ENCODE measurements around the gene TNNI2.

The TNNI2 gene

GRCh38 chr11:1879941-1880720 is 41.4 kb downstream of the TNNI2 start:
- no peak for DNase-seq (ENCODE audit: low read depth)
- H3K4me3 ChIP-seq (ENCODE audit: low read depth, low read length): no peak overlapping the region
- TF ChIP-seq, protein P1, sequence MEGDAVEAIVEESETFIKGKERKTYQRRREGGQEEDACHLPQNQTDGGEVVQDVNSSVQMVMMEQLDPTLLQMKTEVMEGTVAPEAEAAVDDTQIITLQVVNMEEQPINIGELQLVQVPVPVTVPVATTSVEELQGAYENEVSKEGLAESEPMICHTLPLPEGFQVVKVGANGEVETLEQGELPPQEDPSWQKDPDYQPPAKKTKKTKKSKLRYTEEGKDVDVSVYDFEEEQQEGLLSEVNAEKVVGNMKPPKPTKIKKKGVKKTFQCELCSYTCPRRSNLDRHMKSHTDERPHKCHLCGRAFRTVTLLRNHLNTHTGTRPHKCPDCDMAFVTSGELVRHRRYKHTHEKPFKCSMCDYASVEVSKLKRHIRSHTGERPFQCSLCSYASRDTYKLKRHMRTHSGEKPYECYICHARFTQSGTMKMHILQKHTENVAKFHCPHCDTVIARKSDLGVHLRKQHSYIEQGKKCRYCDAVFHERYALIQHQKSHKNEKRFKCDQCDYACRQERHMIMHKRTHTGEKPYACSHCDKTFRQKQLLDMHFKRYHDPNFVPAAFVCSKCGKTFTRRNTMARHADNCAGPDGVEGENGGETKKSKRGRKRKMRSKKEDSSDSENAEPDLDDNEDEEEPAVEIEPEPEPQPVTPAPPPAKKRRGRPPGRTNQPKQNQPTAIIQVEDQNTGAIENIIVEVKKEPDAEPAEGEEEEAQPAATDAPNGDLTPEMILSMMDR (IDR thresholded peaks at IDR 0.05; ENCODE audit: insufficient read depth, low read depth, low read length, missing control alignments): no peak

DNA sequence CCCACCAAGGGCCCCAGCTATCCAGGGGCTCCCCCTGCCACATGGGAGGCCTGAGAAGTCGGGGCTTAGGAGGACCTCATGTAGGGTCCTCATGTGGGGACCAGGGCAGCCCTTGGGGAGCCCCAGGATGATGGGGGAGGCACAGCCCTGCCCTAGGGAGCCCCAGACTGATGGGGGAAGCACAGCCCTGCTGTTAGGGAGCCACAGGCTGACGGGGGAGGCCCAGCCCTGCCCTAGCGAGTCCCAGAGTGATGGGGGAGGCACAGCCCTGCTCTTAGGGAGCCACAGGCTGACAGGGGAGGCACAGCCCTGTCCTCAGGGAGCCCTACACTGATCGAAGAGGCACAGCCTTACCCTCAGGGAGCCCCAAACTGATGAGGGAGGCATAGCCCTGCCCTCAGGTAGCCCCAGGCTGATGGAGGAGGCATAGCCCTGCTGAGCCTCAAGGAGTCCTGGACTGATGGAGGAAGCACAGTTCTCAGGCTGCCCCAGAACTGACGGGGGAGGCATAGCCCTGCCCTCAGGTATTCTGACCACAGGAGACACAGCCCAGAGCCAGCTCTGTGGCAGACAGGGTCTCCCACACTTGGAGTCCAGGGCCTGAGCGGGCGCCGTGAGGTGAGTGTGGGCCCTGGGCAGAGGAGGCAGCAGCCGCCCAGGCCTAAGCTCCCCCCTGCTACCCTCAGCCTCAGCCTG is 42.1 kb downstream of the TNNI2 start:
- no peak for DNase-seq (ENCODE audit: low read depth)
- TF ChIP-seq, protein P1 (IDR thresholded peaks at IDR 0.05; ENCODE audit: insufficient read depth, low read depth, low read length, missing control alignments): no peak
- no peak overlapping the region for H3K4me3 ChIP-seq (ENCODE audit: low read depth, low read length)

DNA sequence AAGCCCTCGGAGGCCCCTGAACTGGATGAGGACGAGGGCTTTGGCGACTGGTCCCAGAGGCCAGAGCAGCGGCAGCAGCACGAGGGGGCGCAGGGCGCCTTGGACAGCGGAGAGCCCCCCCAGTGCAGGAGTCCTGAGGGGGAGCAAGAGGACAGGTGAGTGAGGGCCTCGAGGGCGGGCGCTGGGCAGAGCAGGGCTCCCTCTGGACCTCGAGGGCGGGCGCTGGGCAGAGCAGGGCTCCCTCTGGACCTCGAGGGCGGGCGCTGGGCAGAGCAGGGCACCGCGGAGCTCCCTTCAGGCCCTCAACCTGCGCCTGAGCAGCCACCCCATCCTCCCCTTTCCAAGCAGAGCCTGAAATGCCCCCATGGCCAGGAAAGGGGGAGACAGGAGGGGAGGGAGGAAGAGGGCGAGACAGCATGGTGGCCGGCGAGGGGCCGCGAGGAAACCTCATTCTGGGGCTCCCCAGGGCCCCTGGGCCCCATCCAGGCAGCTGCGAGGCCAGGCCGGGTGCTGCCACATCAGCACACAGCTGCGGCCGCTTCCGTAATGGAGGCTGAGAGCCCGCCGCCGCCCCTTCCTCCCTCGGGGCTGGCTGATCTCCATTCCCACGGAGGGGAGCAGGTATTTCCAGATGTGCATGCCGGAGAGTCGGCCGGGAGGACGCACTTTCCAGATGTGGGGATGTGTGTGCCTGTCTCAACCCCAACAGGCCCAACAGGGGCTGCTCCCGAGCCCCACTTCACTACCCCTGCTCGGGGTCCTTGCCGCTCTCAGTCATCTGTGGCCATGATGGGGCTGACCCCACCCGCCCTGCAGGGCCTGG is 42.9 kb downstream of the TNNI2 start:
- TF ChIP-seq, protein P1 (IDR thresholded peaks at IDR 0.05; ENCODE audit: insufficient read depth, low read depth, low read length, missing control alignments): no peak
- no peak overlapping the region for H3K4me3 ChIP-seq (ENCODE audit: low read depth, low read length)
- DNase-seq (ENCODE audit: low read depth): no peak

GRCh38 chr11:1882265-1883238 is 43.8 kb downstream of the TNNI2 start:
- TF ChIP-seq, protein P1 (IDR thresholded peaks at IDR 0.05; ENCODE audit: insufficient read depth, low read depth, low read length, missing control alignments): peak; percentile 88
- H3K4me3 ChIP-seq (ENCODE audit: low read depth, low read length): no peak overlapping the region
- DNase-seq (ENCODE audit: low read depth): peak; percentile 82

DNA sequence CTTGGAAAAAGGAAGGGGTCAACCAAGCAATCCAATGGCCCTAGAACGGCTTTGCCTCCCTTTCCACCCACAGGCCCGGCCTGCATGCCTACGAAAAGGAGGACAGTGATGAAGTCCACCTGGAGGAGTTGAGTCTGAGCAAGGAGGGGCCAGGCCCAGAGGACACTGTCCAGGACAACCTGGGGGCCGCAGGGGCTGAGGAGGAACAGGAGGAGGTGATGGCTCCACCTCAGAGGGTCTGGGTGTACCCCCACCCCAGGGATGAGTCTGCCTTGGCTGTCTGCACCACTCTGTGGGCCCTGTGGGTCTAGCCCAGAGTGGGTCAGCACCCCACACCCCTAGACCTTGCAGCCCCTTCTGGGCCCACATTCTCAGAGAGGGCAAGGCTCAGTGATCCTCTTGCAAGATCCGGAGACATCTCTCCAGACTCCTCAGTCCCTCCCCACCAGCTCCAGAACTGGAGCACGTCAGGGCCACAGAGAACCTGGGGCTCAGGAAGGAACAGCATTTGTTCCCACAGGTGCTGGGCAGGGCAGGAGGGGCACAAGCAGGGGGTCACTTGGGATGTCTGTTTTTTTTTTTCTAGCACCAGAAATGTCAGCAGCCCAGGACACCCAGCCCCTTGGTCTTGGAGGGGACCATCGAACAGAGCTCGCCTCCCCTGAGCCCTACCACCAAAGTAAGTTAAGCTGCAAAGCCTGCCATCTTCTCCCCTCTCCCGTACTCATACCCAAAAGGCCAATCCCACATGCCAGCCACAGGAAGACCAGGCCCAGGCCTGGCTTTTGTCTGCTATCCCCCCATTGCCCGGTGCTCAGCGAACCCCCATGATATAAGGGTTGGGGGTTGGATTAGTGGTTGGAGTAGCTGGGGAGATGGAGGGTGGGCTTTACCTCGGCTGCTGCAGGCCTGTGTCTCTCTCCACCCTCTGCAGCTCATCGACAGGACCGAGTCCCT is 44.8 kb downstream of the TNNI2 start:
- no peak overlapping the region for H3K4me3 ChIP-seq (ENCODE audit: low read depth, low read length)
- DNase-seq (ENCODE audit: low read depth): no peak
- TF ChIP-seq, protein P1 (IDR thresholded peaks at IDR 0.05; ENCODE audit: insufficient read depth, low read depth, low read length, missing control alignments): no peak
